HG03354 (cell line): ENCODE results near the gene SPTBN1.

Experiments used
- ATAC-seq: cut with Tn5 transposase; IDR thresholded peaks from one replicate; pipeline ENCODE4 v1.9.1; 2021; ENCODE audit warnings: mild to moderate bottlenecking; ENCODE audit not compliant: unreplicated experiment, poor library complexity, severe bottlenecking

Gene SPTBN1

DNA sequence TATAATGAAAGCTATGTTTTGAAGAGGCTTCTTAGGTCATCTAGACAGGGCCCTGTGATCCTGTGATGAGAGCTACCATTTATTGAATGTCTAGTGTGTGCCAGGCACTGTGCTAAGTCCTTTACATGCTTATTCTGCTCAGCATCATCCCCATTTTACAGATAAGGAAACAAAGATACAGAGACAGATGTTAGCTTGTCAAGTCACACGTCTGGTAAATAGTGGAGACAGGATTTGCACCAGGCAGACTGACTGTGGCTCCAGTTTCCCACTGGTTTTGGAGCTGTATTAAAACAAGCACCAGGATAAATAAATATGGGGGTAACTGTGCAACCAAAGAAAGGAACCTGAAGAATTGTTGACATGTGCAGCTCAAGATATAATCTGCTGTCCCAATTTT is 248.1 kb downstream of the SPTBN1 start:
- ATAC-seq: no peak

DNA sequence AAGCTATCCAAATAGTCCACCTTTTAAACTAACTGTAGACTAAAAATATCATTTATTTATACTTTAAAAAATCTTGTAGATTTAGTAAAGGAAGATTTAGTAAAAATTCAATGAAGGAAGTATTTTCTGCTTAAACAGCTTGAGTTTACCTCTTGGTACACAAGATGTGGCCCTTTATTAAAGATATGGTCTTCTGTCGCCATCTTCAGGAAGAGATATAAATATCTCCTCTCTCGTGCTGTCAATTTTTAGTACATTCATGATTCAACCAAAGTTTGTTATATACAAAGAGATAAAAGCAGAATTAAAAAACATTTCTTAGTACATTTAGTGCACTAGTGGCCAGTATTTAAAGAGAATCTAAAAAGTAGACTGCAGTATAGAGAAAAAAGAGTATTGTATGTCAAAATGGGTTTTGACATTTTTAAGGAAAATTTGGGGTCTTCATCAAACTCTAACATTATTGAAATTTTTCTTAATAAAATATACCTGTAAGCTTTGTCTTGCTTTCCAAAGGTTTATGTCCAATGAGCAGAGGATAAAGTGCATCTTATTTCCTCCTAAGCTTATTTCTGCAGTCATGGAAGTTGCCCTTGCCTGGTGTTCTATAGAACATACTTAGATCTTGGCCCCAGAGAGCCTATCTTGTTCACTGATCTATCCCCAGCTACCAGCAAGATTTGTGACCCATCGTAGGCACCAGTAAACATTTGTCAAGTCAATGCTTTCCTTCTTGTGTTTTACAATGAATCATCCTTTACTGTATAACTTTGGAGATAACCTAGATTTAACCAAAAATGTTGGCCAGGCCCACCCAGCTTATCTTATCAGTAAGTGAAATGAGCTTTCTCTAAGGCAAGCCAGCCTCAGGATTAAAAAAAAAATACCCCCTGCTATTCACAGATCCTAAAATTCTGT is 248.8 kb downstream of the SPTBN1 start:
- ATAC-seq: no peak

DNA sequence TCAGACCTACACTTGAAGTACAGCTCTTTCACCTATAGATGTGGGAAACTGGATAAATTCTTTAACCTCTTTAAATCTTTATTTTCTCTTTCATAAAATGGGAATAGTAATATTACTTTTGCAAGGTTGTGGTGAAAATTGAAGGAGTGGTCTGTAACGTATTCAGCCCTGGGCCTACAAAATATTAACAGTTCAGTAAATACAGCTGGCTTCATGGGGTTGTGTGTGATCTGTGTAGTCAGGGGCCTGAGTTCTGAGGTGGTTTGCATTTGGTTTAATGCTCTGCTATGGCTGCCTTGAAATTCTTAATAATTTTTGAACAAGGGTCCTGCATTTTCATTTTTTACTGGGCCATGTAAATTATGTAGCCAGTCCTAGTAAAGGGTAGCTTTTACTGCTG is 250.5 kb downstream of the SPTBN1 start:
- no peak for ATAC-seq

- ATAC-seq: no peak
These were observed 252.6 kb downstream of the SPTBN1 start for GRCh38 chr2:54708584-54709335.

GRCh38 chr2:54709336-54709809 is 253.2 kb downstream of the SPTBN1 start:
- ATAC-seq: no peak

DNA sequence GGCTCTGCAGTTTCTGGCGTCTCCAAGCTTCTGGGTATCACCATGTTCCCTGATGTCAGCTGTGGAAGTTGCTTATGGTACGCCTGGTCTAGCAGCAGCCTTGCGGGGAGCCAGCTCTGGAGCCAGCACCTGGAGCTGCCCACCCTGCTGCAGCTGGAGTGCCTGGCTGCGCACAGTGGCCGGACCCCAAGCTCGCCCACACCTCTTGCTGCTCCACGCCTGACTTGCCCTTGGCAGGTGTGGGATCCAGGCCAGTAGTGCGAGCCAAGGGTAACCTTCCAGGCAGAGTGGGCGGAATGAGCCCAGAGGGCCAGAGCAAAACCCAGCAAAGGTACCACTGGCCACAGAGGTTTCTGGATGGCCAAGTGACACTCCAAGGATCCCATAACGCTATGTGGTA is 254.1 kb downstream of the SPTBN1 start:
- ATAC-seq: no peak

- no peak for ATAC-seq
These were observed 256.4 kb downstream of the SPTBN1 start for GRCh38 chr2:54712516-54712915.

DNA sequence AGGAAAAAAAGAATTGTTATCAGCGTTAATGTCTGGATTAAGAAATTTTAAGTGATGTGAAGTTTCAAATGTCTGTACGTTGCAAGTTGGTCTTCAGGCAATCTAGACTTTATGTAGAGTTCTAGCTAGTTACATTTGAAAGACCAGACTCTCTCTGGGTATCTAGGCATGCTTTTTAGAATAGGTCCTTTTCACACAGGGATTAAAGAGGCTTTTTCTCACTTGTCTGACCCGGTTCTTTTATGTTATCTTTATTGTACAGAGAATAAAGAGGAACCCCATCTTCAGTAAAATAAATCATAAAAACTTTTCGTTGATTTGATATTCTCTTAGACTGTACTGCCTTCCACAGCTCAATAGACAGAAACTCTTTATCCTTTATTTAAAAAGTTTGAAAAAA is 258.9 kb downstream of the SPTBN1 start:
- no peak for ATAC-seq

DNA sequence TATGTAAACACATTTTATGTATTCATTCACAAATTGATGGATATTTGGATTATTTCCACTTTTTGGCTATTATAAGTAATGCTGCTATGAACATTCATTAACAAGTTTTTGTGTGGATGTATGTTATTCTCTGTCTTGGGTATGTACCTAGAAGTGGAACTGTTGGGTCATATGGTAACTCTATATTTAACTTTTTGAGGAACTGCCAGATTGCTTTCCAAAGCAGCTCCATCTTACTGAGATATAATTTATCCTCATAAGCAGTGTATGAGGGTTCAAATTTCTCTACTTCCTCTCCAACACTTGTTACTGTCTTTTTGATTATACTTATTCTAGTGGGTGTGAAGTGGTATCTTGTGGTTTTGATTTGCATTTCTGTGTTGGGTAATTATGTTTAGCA is 260.2 kb downstream of the SPTBN1 start:
- no peak for ATAC-seq

GRCh38 chr2:54720563-54720962 is 264.4 kb downstream of the SPTBN1 start:
- no peak for ATAC-seq
